ENCODE results near the gene NT5C1A. TPM values are rescaled to one million over a fixed set of nuclear protein-coding genes. Genes with fewer than 3 reads are reported as not detected.

NT5C1A gene
- total RNA-seq, 1 experiment from 2014 or later = not detected

- Histone ChIP-seq H3K27ac (ENCODE audit: insufficient read length, low read depth, low read length) (no peak overlapping the region), H3K4me2 (ENCODE audit: insufficient read depth, insufficient read length, low read length) (no peak overlapping the region), H3K27me3 (ENCODE audit: insufficient read depth, low read length) (no peaks in the 10 kb centered on the region), H3K9me3 (ENCODE audit: control insufficient read depth, low read depth, low read length) (no peaks in the 10 kb centered on the region), H3K4ac (ENCODE audit: low read depth, low read length) (no peak overlapping the region), H3K23ac (ENCODE audit: insufficient read length, low read depth, low read length) (no peak overlapping the region), H4K91ac (ENCODE audit: insufficient read length, low read depth, low read length) (no peak overlapping the region), H3K79me1 (ENCODE audit: insufficient read depth, low read depth, low read length, poor library complexity, severe bottlenecking) (no peaks in the 10 kb centered on the region), H3K79me2 (ENCODE audit: insufficient read depth, low read length) (no peaks in the 10 kb centered on the region), H2BK5ac (ENCODE audit: insufficient read length, low read length) (no peak overlapping the region), H4K8ac (replicated peaks; ENCODE audit: insufficient read length, low read depth, low read length) (no peak overlapping the region), H3K23me2 (ENCODE audit: insufficient read length, low read depth, low read length, poor library complexity, severe bottlenecking) (no peaks in the 10 kb centered on the region), H3K14ac (ENCODE audit: insufficient read depth, low read length) (no peak overlapping the region), H3T11ph (ENCODE audit: low read length) (no peak overlapping the region), H2BK20ac (ENCODE audit: low read depth, low read length, poor library complexity, severe bottlenecking) (no peak overlapping the region), H2AK5ac (ENCODE audit: insufficient read length, low read length) (no peak overlapping the region), H3K18ac (ENCODE audit: insufficient read length, low read depth, low read length) (no peak overlapping the region), H2AFZ (ENCODE audit: low read length) (no peak overlapping the region), H2BK15ac (ENCODE audit: low read depth, low read length) (no peak overlapping the region), H4K5ac (ENCODE audit: insufficient read length, low read depth, low read length) (no peak overlapping the region), H3K9ac (ENCODE audit: extremely low read depth, insufficient read length, low read length) (no peak overlapping the region), H3K56ac (ENCODE audit: insufficient read length, low read depth, low read length) (no peak overlapping the region), H4K20me1 (ENCODE audit: control insufficient read depth, insufficient read depth, insufficient read length) (no peaks in the 10 kb centered on the region), H3K4me1 (ENCODE audit: insufficient read depth, low read length) (no peaks in the 10 kb centered on the region), H2BK120ac (ENCODE audit: low read depth, low read length, poor library complexity, severe bottlenecking) (no peak overlapping the region), H2BK12ac (ENCODE audit: insufficient read length, low read depth, low read length) (no peak overlapping the region)
- no peaks in the 10 kb centered on the region for H3K9me3 Mint-ChIP-seq
- no peak overlapping the region for H3K4me3 Mint-ChIP-seq
- H3K4me1 Mint-ChIP-seq = peaks cover 8 to 17% of the 10 kb centered on the region in 2 experiments
- no peak overlapping the region for H3K27ac Mint-ChIP-seq
- no CpG with 5 or more reads among the region's 2 CpGs for WGBS (ENCODE audit: extremely low coverage, insufficient read length, low lambda C conversion rate)
- peaks cover 80% of the 10 kb centered on the region for H3K27me3 Mint-ChIP-seq (ENCODE audit: low read depth)
- no peak for DNase-seq
- H3K36me3 Mint-ChIP-seq (ENCODE audit: insufficient read depth in 1 of 3, low read depth in 3 of 3) = no peaks in the 10 kb centered on the region
- TF ChIP-seq CTCF (conservative IDR thresholded peaks at IDR 0.05) = no peak
Measured at GRCh38 chr1:39648496-39648895, 23.4 kb downstream of the NT5C1A start.
